HG03571 (cell line): ENCODE data around the gene TAF1.
"Not testable (repeated sequence)": the region's sequence is repeated elsewhere in the genome, so short reads cannot be mapped to it uniquely, and the experiment has no call there.

Experiments
- ATAC-seq: cut with Tn5 transposase; IDR thresholded peaks from one replicate; pipeline ENCODE4 v1.9.1; 2021; ENCODE audit not compliant: unreplicated experiment

Gene TAF1, protein sequence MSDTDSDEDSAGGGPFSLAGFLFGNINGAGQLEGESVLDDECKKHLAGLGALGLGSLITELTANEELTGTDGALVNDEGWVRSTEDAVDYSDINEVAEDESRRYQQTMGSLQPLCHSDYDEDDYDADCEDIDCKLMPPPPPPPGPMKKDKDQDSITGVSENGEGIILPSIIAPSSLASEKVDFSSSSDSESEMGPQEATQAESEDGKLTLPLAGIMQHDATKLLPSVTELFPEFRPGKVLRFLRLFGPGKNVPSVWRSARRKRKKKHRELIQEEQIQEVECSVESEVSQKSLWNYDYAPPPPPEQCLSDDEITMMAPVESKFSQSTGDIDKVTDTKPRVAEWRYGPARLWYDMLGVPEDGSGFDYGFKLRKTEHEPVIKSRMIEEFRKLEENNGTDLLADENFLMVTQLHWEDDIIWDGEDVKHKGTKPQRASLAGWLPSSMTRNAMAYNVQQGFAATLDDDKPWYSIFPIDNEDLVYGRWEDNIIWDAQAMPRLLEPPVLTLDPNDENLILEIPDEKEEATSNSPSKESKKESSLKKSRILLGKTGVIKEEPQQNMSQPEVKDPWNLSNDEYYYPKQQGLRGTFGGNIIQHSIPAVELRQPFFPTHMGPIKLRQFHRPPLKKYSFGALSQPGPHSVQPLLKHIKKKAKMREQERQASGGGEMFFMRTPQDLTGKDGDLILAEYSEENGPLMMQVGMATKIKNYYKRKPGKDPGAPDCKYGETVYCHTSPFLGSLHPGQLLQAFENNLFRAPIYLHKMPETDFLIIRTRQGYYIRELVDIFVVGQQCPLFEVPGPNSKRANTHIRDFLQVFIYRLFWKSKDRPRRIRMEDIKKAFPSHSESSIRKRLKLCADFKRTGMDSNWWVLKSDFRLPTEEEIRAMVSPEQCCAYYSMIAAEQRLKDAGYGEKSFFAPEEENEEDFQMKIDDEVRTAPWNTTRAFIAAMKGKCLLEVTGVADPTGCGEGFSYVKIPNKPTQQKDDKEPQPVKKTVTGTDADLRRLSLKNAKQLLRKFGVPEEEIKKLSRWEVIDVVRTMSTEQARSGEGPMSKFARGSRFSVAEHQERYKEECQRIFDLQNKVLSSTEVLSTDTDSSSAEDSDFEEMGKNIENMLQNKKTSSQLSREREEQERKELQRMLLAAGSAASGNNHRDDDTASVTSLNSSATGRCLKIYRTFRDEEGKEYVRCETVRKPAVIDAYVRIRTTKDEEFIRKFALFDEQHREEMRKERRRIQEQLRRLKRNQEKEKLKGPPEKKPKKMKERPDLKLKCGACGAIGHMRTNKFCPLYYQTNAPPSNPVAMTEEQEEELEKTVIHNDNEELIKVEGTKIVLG (N-terminal part only)

DNA sequence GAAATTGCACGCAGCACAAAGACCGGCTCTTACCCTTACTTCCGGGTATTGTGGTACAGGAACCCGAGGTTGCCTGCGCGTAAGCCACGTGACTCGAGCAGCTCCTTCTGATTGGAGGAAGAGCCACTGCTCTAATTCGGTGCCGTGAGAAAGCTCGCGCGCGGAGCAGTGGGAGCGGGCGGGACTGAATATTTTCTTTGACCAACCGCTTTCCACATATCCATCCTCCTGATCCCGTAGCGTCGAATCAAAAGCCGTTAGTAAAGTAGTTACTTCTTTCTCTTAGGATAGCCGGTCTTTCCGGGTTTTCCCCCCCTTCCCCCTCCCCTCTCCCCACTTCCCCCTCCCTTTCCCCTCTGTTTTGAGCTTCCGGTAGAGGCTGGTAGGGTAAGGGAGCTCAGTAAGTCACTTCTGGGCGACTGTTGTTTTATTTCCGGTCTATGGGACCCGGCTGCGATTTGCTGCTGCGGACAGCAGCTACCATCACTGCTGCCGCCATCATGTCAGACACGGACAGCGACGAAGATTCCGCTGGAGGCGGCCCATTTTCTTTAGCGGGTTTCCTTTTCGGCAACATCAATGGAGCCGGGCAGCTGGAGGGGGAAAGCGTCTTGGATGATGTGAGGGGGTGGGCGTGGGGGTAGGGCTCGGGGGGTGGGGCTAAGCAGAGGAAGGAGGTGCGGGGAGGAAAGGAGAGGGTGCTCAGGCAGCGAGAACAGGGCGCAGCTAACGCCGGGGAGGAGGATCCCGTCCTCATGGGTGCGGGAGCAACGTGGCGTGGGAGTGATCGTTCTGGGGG is at the start of gene TAF1:
Gene TAF1, plus strand, starts transcription at position 483 of the 799 bp plus-strand sequence. Its CDS starts 18 bp downstream, at position 501.
- ATAC-seq, result peak; percentile 87

DNA sequence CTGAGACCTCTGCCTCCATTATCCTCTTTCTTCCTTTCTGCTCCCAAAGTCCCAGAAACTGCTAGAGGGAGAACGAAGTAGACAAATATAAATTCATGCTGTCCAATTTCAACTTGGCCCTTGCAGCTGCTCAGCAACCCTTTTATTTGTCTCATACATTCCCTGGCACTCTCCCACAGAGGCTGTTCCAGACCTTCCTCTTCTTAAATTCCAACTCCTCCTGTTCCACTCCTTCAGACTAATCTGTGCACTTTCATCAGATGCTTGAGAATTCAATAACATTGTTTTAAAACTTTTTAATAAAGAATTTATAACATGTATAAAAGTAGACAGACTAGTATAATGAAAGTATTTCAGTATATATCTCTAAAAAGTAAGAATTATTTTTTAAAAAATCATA is 49.2 kb upstream of the TAF1 start:
- ATAC-seq, result not testable (repeated sequence)

GRCh38 chrX:71320126-71320525 is 46.0 kb upstream of the TAF1 start:
- ATAC-seq, result no peak

DNA sequence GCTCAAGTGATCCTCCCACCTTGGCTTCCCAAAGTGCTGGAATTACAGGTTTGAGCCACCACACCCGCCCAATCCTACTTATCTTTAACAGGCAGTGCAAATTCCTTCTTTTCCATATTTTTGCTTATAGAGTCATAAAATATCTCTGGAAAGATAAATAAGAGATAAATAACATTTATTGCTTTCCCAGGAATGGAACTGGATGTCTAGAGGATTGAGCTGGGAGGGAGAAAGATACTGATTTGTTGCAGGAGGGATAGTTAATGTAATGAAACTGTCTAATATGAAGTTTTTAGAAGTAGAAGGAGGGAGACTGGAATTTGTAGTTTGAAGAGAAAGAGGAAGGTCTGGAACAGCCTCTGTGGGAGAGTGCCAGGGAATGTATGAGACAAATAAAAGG is 44.4 kb upstream of the TAF1 start:
- ATAC-seq, result no peak

GRCh38 chrX:71324452-71324851 is 41.7 kb upstream of the TAF1 start:
- ATAC-seq, result not testable (repeated sequence)

DNA sequence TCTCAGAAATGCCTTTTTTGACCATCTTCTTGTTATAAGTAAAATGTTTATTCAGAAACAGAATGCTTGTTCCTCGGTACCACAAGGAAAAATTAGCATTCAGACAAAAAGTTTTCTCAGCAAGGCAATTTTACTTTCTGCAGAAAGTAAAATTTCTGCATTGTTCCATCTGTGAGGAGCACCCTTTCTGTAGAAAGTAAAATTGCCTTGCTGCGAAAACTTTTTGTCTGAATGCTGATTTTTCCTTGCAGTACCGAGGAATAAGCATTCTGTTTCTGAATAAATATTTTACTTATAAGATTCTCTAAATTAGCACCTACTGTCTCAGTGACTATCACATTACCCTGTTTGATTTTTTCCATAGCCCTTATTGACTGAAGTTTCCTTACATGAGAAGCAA is 39.8 kb upstream of the TAF1 start:
- no peak for ATAC-seq

DNA sequence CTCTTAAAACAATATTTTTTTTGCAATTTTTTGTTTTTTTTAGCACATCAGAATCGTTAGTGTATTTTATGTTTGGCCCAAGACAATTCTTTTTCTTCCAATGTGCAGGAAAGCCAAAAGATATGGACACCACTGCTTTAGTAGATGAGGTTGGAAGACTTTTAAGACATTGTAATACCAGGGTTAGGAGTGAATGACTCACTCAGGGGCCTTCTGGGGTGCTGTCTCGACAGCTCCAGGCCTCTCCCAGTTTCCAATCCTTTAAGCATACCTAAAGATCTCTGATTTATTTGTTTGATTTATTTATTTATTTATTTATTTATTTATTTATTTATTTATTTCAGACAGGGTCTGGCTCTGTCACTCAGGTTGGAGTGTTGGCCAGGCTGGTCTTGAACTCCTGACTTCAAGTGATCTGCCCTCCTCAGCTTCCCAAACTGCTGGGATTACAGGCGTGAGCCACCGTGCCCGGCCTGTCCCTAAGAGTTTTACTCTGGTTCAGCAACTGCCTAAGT is 16.9 kb upstream of the TAF1 start:
- ATAC-seq, result not testable (repeated sequence)

DNA sequence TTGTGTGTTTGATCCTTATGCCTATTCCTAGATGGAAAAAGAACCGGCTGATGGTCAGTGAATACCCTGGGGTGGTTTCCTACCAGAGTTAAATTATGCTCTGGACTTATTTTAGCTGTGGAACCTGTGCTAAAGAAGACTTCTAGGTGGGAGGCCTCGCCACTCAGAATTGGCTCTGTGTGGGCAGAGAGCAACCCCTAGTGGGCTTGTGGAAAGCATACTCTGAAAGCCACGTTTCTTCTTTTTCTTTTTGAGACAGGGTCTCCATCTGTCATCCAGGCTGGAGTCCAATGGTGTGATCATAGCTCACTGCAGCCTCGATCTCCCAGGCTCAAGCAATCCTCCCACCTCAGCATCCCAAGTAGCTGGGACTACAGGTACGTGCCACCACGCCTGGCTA is 16.3 kb upstream of the TAF1 start:
- not testable (repeated sequence) for ATAC-seq

GRCh38 chrX:71352439-71352838 is 13.7 kb upstream of the TAF1 start:
- not testable (repeated sequence) for ATAC-seq

DNA sequence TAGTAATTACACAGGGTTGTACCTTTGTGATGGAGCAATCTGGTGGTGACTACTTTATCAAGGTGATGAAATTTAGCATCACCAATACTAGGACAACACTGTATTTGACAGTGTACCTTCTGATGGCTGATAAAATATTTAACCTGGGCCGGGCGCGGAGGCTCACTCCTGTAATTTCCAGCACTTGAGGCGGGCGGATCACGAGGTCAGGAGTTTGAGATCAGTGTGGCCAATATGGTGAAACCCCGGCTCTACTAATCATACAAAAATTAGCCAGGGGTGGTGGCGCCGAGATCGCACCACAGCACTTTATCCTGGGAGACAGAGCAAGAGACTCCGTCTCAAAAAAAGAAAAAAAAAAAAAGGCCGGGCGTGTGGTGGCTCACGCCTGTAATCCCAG is 1.9 kb upstream of the TAF1 start:
- ATAC-seq, result no peak

GRCh38 chrX:71365356-71365874 is 742 bp upstream of the TAF1 start:
- ATAC-seq, result no peak

DNA sequence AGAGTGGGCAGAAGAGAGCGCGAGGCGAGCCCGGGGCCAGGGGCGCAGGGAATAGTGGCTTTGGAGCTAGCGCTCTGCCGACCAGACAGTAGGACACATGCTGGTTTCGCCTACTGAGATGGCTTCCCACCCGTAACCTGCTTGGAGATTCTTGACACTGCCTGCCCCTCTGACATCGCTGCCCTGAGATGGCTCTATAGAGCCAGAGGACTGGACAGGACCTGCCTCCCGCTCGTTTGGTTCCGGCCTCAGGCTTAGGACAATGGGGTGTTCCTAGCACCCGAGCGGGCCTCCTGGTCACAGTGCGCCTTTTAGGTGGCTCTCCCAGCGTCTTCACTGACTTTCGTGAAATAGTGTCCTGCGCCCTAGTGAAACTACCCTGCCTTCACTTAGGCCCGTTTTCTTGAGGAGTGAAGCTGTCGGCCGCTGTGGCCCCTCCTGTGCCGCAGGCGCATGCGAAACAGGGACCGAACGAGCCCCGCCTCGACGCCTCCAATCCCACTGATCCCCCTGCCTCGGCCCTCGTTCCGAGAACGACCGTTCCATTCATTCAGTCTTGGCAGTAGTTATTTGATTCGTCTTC is 608 bp downstream of the TAF1 start:
- no peak for ATAC-seq

DNA sequence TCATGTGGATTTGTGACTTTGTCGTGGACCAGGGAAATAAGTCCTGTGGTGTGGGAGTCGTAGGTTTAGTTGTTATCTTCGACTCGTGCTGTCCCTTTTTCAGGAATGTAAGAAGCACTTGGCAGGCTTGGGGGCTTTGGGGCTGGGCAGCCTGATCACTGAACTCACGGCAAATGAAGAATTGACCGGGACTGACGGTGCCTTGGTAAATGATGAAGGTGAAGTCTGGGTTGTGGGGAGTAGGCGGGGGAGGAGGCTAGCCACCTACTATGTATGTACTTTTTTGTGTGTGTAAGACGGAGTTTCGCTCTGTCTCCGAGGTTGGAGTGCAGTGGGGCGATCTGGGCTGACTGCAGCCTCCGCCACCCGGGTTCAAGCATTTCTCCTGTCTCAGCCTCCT is 1.2 kb downstream of the TAF1 start:
- no peak for ATAC-seq

- ATAC-seq, result no peak
Measured at GRCh38 chrX:71372388-71372787, 6.2 kb downstream of the TAF1 start.

GRCh38 chrX:71378732-71379131 is 12.6 kb downstream of the TAF1 start:
- ATAC-seq, result no peak

DNA sequence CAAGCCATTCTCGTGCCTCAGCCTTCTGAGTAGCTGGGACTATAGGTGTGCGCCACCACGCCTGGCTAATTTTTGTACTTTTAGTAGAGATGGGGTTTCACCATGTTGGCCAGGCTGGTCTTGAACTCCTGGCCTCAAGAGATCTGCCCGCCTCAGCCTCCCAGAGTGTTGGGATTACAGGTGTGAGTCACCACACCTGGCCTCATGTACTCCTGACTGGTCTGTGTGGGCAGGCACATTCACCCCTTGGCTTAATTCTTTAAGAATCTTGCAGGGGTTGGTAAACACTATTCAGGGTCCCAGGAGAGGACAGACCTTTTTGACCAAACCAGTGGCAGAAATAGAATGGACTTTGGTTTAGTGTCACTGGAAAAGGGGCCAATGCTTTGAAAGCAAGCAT is 25.6 kb downstream of the TAF1 start:
- ATAC-seq, result not testable (repeated sequence)

- ATAC-seq, result no peak
Measured at GRCh38 chrX:71393919-71394318, 27.8 kb downstream of the TAF1 start.

DNA sequence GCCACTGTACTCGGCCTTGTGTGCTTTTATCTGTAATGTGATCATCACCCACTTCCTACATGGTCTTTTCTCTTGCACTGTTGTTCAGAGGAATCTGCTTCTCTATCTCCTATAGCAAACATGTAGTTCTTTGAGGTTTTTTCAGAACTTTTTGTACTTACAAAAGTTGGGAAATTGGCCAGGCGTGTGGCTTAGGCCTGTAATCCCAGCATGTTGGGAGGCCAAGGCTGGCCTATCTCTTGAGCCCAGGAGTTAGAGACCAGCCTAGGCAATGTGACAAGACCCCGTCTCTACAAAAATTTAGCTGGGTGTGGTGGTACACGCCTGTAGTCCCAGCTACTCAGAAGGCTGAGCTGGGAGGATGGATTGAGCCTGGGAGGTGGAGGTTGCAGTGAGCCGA is 30.4 kb downstream of the TAF1 start:
- ATAC-seq, result no peak

- ATAC-seq, result no peak
Measured at GRCh38 chrX:71400710-71401109, 34.6 kb downstream of the TAF1 start.
